Endothelial cell (in vitro differentiated cells): ENCODE measurements around the gene CAV1. TPM values are rescaled to one million over a fixed set of nuclear protein-coding genes. Genes with fewer than 3 reads are reported as not detected.

ENCODE experiments used
- DNase-seq: peaks from one replicate; pipeline ENCODE4 v3.0.0; 2021; ENCODE audit warnings: low spot score
- H3K27ac Mint-ChIP-seq: one replicate; pipeline ENCODE4 v1.8.0; 2021; ENCODE audit warnings: mixed read lengths, inconsistent platforms; ENCODE audit not compliant: unreplicated experiment
- H3K27me3 Mint-ChIP-seq: one replicate; pipeline ENCODE4 v1.8.0; 2021; ENCODE audit warnings: mild to moderate bottlenecking, moderate library complexity, mixed read lengths, inconsistent platforms; ENCODE audit not compliant: unreplicated experiment
- H3K36me3 Mint-ChIP-seq: one replicate; pipeline ENCODE4 v1.8.0; 2021; ENCODE audit warnings: mild to moderate bottlenecking, low read depth, mixed read lengths, inconsistent platforms; ENCODE audit not compliant: unreplicated experiment
- H3K4me1 Mint-ChIP-seq: one replicate; pipeline ENCODE4 v1.8.0; 2021; ENCODE audit warnings: mild to moderate bottlenecking, mixed read lengths, inconsistent platforms; ENCODE audit not compliant: unreplicated experiment
- H3K4me3 Mint-ChIP-seq: one replicate; pipeline ENCODE4 v1.8.0; 2021; ENCODE audit warnings: mild to moderate bottlenecking, mixed read lengths, inconsistent platforms; ENCODE audit not compliant: unreplicated experiment
- H3K9me3 Mint-ChIP-seq: one replicate; pipeline ENCODE4 v1.8.0; 2021; ENCODE audit warnings: mixed read lengths, inconsistent platforms; ENCODE audit not compliant: unreplicated experiment
- total RNA-seq: library from RNA; stranded (reverse); fragmentation: NEBNext Ultra II Directional; extraction: Animal tissue kit (Norgen Biotek cat#: 25700); gene quantifications from one replicate; pipeline ENCODE4 v1.2.1, GENCODE V29; 2021; ENCODE audit not compliant: unreplicated experiment
- TF ChIP-seq, protein P1 (sequence below): fragments of 200-600 bp; sonication (generic); IDR thresholded peaks from one replicate; pipeline ENCODE4 v1.5.0; 2021; ENCODE audit warnings: antibody characterized with exemption; ENCODE audit not compliant: unreplicated experiment

The CAV1 gene
- total RNA-seq, 1 donor from 2014 or later: 48.2 TPM

GRCh38 chr7:116560021-116560970 lies 35.5 kb downstream of the CAV1 start:
- no peak overlapping the region for H3K4me3 Mint-ChIP-seq
- no peaks in the 10 kb centered on the region for H3K9me3 Mint-ChIP-seq

DNA sequence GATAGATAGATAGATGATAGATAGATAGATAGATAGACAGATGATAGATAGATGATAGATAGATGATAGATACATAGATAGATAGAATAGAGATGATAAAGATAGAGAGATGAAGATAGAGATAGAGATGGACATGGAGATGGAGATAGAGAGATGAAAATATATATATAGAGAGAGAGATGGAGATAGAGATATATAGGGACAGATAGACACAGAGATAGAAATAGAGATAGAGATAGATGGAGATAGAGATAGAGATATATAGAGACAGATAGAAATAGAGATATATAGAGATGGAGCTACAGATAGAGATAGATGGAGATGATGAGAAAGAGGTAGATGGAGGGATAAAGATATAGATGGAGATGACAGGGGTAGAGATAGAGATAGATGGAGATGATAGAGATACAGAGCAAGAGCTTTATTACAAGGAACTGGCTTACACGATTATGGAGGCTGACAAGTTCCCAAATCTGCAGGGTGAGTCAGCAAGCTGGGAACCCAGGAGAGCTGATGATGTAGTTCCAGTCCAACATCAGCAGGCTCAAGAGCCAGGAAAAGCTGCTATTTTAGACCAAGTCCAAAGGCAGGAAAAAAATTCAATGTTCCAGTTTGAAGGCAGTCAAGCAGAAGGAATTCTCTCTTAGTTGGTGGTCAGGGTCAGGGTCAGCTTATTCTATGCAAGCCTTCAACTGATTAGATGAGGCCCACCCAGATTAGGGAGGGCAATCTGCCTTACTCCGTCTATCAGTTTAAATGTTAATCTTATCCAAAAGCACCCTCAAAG lies 37.1 kb downstream of the CAV1 start:
- Mint-ChIP-seq H3K9me3 (no peaks in the 10 kb centered on the region), H3K4me3 (no peak overlapping the region), H3K36me3 (no peaks in the 10 kb centered on the region), H3K27me3 (peaks cover 4% of the 10 kb centered on the region), H3K4me1 (no peaks in the 10 kb centered on the region), H3K27ac (no peak overlapping the region)
- TF ChIP-seq, protein P1, sequence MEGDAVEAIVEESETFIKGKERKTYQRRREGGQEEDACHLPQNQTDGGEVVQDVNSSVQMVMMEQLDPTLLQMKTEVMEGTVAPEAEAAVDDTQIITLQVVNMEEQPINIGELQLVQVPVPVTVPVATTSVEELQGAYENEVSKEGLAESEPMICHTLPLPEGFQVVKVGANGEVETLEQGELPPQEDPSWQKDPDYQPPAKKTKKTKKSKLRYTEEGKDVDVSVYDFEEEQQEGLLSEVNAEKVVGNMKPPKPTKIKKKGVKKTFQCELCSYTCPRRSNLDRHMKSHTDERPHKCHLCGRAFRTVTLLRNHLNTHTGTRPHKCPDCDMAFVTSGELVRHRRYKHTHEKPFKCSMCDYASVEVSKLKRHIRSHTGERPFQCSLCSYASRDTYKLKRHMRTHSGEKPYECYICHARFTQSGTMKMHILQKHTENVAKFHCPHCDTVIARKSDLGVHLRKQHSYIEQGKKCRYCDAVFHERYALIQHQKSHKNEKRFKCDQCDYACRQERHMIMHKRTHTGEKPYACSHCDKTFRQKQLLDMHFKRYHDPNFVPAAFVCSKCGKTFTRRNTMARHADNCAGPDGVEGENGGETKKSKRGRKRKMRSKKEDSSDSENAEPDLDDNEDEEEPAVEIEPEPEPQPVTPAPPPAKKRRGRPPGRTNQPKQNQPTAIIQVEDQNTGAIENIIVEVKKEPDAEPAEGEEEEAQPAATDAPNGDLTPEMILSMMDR: no peak
- no peak for DNase-seq

More at GRCh38 chr7:116560021-116560970, 35.5 kb downstream of the CAV1 start:
- Mint-ChIP-seq H3K27me3 (peaks cover 4% of the 10 kb centered on the region), H3K36me3 (no peaks in the 10 kb centered on the region), H3K27ac (no peak overlapping the region), H3K4me1 (no peaks in the 10 kb centered on the region)
- TF ChIP-seq, protein P1: no peak
- DNase-seq: no peak

DNA sequence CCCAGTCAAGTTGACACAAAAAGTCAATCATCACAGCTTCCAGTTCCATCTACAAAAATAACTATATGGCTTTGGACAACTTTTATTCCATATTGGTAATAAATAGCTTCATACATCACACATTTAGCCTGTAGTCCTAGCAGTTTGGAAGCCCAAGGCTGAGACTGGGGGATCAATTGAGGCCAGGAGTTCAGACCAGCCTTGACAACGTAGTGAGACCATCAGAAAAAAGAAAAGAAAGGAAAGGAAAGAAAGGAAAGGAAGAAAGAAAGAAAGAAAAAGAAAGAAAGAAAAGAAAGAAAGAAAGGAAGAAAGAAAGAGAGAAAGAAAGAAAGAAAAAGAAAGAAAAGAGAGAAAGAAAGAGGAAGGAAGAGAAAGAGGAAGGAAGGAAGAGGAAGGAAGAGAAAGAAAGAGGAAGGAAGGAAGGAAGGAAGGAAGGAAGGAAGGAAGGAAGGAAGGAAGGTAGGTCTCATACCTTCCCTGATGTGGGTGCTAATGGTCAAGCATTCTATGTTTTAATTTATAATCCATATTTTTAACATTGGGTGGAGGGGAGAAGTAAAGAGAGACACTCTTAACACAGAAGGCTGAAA lies 37.8 kb downstream of the CAV1 start:
- H3K36me3 Mint-ChIP-seq: no peaks in the 10 kb centered on the region

GRCh38 chr7:116565981-116566380 lies 41.1 kb downstream of the CAV1 start:
- Mint-ChIP-seq H3K4me3 (no peak overlapping the region), H3K27me3 (peaks cover 2% of the 10 kb centered on the region), H3K36me3 (no peaks in the 10 kb centered on the region), H3K27ac (no peak overlapping the region), H3K9me3 (no peaks in the 10 kb centered on the region), H3K4me1 (peaks cover under 1% of the 10 kb centered on the region)
- DNase-seq: no peak
- TF ChIP-seq, protein P1: no peak

More for the DNA sequence above, 37.8 kb downstream of the CAV1 start:
- H3K27ac Mint-ChIP-seq: no peak overlapping the region
- TF ChIP-seq, protein P1: no peak
- no peaks in the 10 kb centered on the region for H3K9me3 Mint-ChIP-seq
- no peak overlapping the region for H3K4me3 Mint-ChIP-seq
- DNase-seq: no peak
- H3K4me1 Mint-ChIP-seq: no peaks in the 10 kb centered on the region
- H3K27me3 Mint-ChIP-seq: peaks cover 4% of the 10 kb centered on the region
